ENCODE measurements around the gene CCDC149.

GRCh38 chr4:24845132-24845531 lies 67.7 kb downstream of the CCDC149 start:
- TF ChIP-seq CTCF (IDR thresholded peaks at IDR 0.05 in 4 of 5, conservative IDR thresholded peaks at IDR 0.05 in 1 of 5) (no peak), POLR2A (IDR thresholded peaks at IDR 0.05) (no peak)
